Left colon (tissue), 2 donors: ENCODE data around the gene MGAT4B. TPM values are rescaled to one million over a fixed set of nuclear protein-coding genes. Genes with fewer than 3 reads are reported as not detected.

Experiments
- ATAC-seq: fragments of 200-7000 bp; cut with Tn5 transposase; one replicate; pipeline ENCODE4 v1.9.1; 2020; ENCODE audit warnings: mild to moderate bottlenecking, moderate library complexity
- DNase-seq, 2 donors: peaks; one replicate each; pipeline ENCODE4 v3.0.0-alpha.2; 2020
- intact Hi-C, 2 donors: fragments of 100-400 bp; cut with DNase I in 1 of 2; cut with micrococcal nuclease in 1 of 2; formaldehyde crosslinking; loops; one replicate each; pipeline versions ENCODE4 v1.11.2 to v1.14.0; 2022; cut with DNase I, micrococcal nuclease
- microRNA-seq, 2 donors: library from miRNA; unstranded; fragments of <30 nt; microRNA quantifications; one replicate each; pipeline versions ENCODE4 v1.1.0 to v1.2.0, GENCODE V29; 2020
- total RNA-seq, 2 donors: library from RNA; stranded (reverse); fragmentation: NEBNext Ultra II Directional; extraction: Animal tissue kit (Norgen Biotek cat#: 25700); gene quantifications; one replicate each; pipeline ENCODE4 v1.2.1, GENCODE V29; 2021
- donor health status: DM: no; HTN: no; CAD: no.
- donor health status: DM: yes; HTN: yes; CAD: no.

The MGAT4B gene
- total RNA-seq, 2 donors from 2014 or later, result 465 to 474 TPM

DNA sequence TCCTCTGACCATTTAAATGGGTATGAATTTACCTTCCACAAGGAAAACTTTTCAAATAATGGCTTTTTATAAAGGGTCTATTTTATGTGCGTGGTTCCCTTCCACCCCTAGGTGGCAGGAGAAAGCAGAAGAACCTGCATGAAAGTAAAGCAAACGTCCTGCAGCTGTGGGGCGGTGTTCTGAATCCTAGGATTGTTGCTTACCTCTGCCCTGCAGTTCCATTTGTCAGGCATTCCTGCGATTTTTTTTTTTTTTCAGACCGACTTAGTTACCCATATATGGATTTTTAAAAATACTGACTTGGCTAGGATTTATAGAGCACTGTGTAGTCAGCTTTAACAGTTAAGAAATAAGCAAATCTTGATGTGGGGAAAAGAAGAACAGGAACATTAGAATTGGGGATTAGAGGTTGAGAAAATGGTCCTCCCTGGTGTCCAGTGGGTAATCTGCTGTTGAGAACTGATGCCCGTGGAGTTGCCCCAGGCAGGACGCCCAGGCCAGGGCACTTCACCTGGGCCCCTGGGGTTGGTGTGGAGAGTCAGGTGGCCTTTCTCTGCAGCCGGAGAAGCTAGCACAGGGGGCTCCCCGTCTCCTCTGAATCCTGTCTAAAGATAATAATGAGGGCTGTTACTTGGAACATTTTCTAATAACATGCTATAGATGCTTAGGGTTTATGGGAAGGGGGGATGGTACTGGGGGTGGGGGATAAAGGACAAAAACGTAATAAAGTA lies 43.3 kb downstream of the MGAT4B start:
- intact Hi-C loops, result no loop called here
- ATAC-seq (peak; percentile 88), DNase-seq (peak; percentile 68 to 71)

DNA sequence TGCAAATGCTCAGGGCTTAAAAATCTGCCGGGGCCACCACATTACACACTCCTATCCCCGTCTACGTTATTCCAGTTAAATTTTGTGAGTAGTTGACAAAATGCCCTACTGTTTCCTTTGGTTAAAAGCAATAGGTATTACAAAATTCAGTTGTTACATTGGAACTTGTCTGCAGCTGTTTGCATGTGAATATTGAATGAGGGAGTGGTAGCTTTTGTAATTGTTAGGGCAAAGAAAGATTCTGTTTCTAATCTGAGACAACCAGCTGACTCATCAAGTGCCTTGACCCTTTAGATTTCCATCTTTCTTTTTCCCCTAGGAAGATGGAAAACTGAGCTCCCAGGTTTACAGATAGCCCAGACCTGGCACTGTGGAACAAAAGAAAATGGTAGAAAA lies 43.9 kb downstream of the MGAT4B start:
- DNase-seq (no peak), ATAC-seq (peak; percentile 4)
- intact Hi-C loops, result no loop called here

DNA sequence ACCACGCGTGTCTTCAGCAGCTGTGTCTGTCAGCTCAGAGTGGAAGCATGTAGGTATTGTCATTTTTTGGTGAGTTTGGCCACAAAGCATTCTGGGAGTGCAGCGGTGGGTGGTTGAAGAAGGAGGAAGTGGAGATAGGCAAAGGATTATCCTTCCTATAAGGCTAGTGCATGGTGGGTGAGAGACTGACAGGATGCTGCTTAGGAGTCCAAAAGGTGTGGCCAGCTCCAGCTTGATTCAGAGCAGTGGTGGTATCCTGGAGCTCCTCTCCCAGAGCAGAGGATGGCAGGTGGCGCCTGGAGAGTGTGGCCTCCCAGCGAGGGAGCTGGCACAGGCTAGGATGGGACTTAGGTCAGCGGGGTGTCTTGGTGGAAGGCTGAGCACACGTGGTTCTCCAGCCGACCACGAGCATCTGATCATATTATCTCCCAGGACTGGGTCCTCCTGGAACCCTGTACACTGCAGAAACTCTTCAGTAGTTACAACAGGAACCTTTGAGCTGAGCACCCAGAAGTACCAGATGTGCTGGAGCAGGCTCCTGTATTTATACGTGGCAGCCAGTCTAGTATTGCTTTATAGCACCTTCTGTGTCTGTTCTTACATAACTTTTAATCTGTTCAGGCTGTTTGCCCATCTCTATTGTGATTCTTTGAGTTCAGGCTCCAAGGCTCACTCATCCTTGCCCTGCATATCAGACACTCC lies 44.4 kb downstream of the MGAT4B start:
- intact Hi-C loops, result no loop called here
- DNase-seq (peak in 1 of 2 donors; percentile 30), ATAC-seq (peak; percentile 75)

DNA sequence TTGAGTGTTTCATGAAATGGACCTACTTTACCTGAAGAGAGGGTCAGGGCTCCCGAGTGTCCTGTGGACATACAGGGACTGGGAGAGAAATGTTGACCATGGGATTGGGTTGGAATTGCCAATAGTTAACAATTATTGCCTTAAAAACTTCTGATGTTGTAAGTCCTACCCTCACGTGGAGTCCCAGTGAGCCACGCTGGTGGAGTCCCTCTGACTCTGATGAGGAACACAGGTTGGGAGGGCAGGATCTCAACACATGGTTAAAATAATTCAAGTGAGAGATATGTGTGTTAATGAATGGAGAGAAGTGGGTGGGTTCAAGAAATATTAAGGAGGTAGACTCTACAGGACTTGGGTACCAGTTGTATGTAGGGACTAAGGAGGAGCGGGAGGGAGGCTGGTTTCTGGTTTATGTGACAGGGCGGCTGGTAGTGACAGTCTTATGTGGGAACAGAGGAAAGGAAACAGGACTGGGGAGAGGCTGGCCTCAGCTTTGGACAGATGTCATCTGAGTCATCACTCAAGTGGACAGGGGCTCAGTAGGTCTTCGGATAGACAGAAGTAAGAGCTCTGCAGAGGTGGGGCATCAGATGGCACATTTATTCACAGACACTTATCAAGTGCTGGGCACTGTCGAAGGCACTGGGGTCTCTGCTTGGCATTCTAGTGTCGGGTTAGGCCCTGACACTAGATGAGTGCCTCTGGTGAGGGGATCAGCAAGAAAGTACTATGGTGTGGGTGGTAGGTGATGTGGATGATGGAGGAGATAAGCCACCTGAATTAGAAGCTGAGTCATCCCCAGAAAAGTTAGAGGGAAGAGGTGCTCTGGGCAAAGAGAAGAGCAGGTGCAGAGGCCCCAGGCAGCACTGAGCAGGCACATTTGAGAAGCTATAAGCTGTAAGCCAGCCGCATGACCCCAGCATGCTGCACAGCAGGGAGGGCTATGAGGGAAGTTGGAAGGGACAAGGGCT lies 46.8 kb downstream of the MGAT4B start:
- intact Hi-C loops, result no loop called here
- ATAC-seq, result no peak

DNA sequence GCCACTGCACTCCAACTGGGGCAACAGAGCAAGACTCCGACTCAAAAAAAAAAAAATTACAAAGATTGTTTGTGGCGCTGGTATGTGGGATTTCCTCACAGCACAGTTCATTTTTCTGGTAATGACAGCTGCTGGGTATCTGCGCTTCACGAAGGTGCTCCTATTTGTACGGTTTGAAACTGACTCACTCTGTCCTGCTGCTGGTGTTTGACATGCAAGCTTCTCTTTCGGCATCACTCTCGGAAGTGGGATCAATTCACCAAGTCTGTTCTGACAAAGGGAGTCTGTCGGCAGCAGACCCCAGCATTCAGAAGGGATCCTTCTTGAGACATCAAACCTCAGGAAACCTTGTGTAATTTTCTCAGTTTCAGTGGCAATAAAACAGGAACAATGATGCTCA lies 47.7 kb downstream of the MGAT4B start:
- no peak for DNase-seq
- intact Hi-C loops, result no loop called here
- no peak for ATAC-seq

More for the DNA sequence above, 46.8 kb downstream of the MGAT4B start:
- DNase-seq, result no peak

DNA sequence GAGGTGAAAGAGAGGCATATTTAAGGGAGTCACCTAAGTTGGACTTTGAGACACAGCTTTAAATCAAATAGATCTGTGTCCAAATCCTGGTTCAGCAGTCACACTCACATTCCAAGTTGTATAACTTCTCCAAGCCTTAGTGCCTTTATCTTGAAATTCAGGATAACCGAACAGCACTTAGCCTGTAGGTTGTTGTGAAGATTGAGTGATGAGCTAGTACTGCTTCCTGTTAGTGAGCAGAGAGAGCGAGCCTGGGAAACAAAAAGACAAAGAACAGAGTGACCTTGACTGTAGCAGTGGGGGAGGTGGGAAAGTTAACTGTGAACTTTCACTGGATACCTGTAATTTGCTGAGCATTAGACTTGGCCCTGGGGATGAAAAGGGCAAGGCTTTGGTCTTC lies 51.6 kb downstream of the MGAT4B start:
- ATAC-seq (peak; percentile 61), DNase-seq (no peak)
- intact Hi-C loops, result no loop called here

DNA sequence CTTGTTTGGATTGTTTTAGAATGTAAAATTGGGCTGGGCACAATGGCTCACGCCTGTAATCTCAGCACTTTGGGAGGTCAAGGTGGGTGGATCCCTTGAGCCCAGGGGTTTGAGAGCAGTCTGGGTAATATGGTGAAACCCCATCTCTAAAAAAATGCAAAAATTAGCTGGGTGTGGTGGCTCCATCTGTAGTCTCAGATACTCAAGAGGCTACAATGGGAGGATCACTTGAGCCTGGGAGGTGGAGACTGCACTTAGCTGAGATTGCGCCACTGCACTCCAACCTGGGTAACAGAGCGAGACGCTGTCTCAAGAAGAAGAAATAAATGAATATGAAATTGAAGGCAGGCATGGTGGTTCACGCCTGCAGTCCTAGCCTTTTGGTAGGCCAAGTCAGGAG lies 52.7 kb downstream of the MGAT4B start:
- no peak for DNase-seq
- ATAC-seq, result no peak
- intact Hi-C loops, result no loop called here

DNA sequence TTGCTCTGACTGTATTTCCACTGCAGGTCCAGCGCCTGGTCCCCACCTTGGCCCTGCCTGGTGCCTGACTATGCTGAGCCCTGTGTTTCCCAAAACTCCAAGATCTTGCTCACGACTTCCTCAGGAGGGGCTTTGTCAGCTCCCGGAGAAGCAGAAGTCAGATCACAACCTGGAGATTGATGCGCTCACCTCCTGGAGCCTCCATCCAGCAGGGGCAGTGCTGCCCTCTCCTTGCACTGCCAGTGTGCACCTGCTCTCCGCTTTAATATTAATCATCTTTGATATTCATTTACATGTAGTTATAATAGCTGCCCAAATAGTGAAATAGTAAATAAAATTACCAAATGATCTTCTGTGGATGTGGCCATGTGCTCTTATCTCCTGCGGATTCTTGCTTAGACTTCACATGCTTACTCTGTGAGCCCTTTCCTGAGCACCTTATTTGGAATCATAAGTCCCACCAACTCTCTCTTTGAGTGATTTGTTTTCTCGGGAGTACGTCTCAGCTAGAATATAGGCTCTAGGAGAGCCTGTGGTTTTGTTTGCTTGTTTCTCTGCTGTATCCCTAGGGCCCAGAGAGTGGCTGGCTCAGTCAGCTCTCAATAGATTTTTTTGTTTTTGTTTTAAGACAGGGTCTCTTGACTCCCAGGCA lies 56.7 kb downstream of the MGAT4B start:
- ATAC-seq (no peak), DNase-seq (no peak)
- intact Hi-C loops, result no loop called here

DNA sequence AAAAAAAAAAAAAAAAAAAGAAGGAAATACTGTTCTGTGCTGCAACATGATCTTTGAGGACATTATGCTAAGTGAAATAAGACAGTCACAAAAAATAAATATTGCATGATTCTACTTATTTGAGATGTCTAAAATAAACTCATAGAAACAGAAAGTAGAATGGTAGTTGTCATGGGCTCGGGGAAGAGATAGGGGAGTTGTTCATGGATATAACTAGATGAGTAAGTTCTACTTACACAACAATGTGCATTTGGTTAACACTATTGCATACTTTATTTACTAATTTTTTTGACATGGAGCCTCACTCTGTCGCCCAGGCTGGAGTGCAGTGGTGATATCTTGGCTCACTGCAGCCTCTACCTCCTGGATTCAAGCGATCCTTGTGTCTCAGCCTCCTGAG lies 58.9 kb downstream of the MGAT4B start:
- intact Hi-C loops, result no loop called here
- DNase-seq, result no peak
- no peak for ATAC-seq

Small RNA genes within 50 kb of the gene (microRNA-seq; reads per million reads assigned to microRNA genes)
- gene MIR1229, result 3.2 to 4.1 reads per million in 2 donors

Other genes with a start within 250 kb of the MGAT4B start
- 100 to 1,000 TPM; 352 to 431 TPM for gene HNRNPH1, start 183.2 kb downstream of the MGAT4B start, total RNA-seq
- gene CBY3, start 125.8 kb downstream of the MGAT4B start, total RNA-seq, result not detected
- gene CANX, start 107.9 kb downstream of the MGAT4B start, total RNA-seq, result 100 to 1,000 TPM; 506 to 601 TPM
- gene MAML1, start 74.0 kb downstream of the MGAT4B start, total RNA-seq, result 10 to 100 TPM; 22.1 to 24.9 TPM
- 1 to 10 TPM; 4.2 to 8.7 TPM for gene LTC4S, start 12.9 kb downstream of the MGAT4B start, total RNA-seq
- 100 to 1,000 TPM; 200 to 355 TPM for gene SQSTM1, start 14.0 kb upstream of the MGAT4B start, total RNA-seq
- gene MRNIP, start 52.0 kb upstream of the MGAT4B start, total RNA-seq, result 10 to 100 TPM; 16.6 to 18.9 TPM
- gene TBC1D9B, start 101.0 kb upstream of the MGAT4B start, total RNA-seq, result 100 to 1,000 TPM in 1 of 2 donors, 10 to 100 TPM in 1; 97.8 to 117 TPM